ENCODE data around the gene SAMD14. TPM values are rescaled to one million over a fixed set of nuclear protein-coding genes. Genes with fewer than 3 reads are reported as not detected.

SAMD14 gene
- total and polyA plus RNA-seq, 7 donors = 0.55 to 2.7 (median 1.0) TPM

- no peaks in the 10 kb centered on the region for H3K27me3 ChIP-seq (ENCODE audit: insufficient read depth in 3 of 3, low read length in 2 of 3)
- H3K4me1 ChIP-seq = peaks cover 42% of the 10 kb centered on the region
- 70 to 84% (median 79%) methylated on average over 6 of the region's 6 CpGs for whole genome bisulfite sequencing, 3 donors
- no peaks in the 10 kb centered on the region for H3K9me3 ChIP-seq
- intact Hi-C loops (cut with DNase I) = no loop called here
- TF ChIP-seq, protein P1, sequence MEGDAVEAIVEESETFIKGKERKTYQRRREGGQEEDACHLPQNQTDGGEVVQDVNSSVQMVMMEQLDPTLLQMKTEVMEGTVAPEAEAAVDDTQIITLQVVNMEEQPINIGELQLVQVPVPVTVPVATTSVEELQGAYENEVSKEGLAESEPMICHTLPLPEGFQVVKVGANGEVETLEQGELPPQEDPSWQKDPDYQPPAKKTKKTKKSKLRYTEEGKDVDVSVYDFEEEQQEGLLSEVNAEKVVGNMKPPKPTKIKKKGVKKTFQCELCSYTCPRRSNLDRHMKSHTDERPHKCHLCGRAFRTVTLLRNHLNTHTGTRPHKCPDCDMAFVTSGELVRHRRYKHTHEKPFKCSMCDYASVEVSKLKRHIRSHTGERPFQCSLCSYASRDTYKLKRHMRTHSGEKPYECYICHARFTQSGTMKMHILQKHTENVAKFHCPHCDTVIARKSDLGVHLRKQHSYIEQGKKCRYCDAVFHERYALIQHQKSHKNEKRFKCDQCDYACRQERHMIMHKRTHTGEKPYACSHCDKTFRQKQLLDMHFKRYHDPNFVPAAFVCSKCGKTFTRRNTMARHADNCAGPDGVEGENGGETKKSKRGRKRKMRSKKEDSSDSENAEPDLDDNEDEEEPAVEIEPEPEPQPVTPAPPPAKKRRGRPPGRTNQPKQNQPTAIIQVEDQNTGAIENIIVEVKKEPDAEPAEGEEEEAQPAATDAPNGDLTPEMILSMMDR (IDR thresholded peaks at IDR 0.05) = no peak
- no peak overlapping the region for H3K4me3 ChIP-seq
- DNase-seq (no peak), ATAC-seq (no peak)
- no peak overlapping the region for H3K27ac ChIP-seq
- H3K36me3 ChIP-seq (ENCODE audit: insufficient read depth in 1 of 2, low read depth in 1 of 2) = peaks cover 7 to 58% of the 10 kb centered on the region in 2 donors
Observed at GRCh38 chr17:50144355-50144754, 14.4 kb upstream of the SAMD14 start.

- 87% methylated on average over 17 to 20 of the region's 20 CpGs for WGBS, 3 donors
- no peak for ATAC-seq
- peaks cover 36% of the 10 kb centered on the region for H3K4me1 ChIP-seq
- peak in 1 of 2 donors; percentile 56 for DNase-seq
- H3K4me3 ChIP-seq = no peak overlapping the region
- H3K27ac ChIP-seq = no peak overlapping the region
- intact Hi-C loops (cut with DNase I) = no loop called here
- H3K36me3 ChIP-seq (ENCODE audit: insufficient read depth in 1 of 2, low read depth in 1 of 2) = peaks cover 9 to 66% of the 10 kb centered on the region in 2 donors
- H3K9me3 ChIP-seq = no peaks in the 10 kb centered on the region
- TF ChIP-seq, protein P1 (IDR thresholded peaks at IDR 0.05) = no peak
- no peaks in the 10 kb centered on the region for H3K27me3 ChIP-seq (ENCODE audit: insufficient read depth in 3 of 3, low read length in 2 of 3)
Observed at GRCh38 chr17:50143461-50144176, 13.7 kb upstream of the SAMD14 start.

GRCh38 chr17:50141745-50142110 lies 11.8 kb upstream of the SAMD14 start:
- 51 to 65% (median 56%) methylated on average over 8 of the region's 8 CpGs for WGBS, 3 donors
- Histone ChIP-seq H3K27ac (no peak overlapping the region), H3K4me3 (no peak overlapping the region), H3K4me1 (peaks cover 18% of the 10 kb centered on the region), H3K36me3 (ENCODE audit: insufficient read depth in 1 of 2, low read depth in 1 of 2) (peaks cover 15 to 85% of the 10 kb centered on the region in 2 donors), H3K9me3 (no peaks in the 10 kb centered on the region), H3K27me3 (ENCODE audit: insufficient read depth in 3 of 3, low read length in 2 of 3) (no peaks in the 10 kb centered on the region)
- TF ChIP-seq, protein P1 (IDR thresholded peaks at IDR 0.05) = no peak
- ATAC-seq (no peak), DNase-seq (peak in 1 of 2 donors; percentile 19)
- intact Hi-C loops (cut with DNase I) = loop anchor here in 1 of 2 donors (2.0 kb wide), 1 partner anchor 19 kb away; no protein-coding TSS in a partner anchor

- Histone ChIP-seq H3K27ac (no peak overlapping the region), H3K9me3 (no peaks in the 10 kb centered on the region), H3K36me3 (ENCODE audit: insufficient read depth in 1 of 2, low read depth in 1 of 2) (peaks cover 15 to 90% of the 10 kb centered on the region in 2 donors), H3K27me3 (ENCODE audit: insufficient read depth in 3 of 3, low read length in 2 of 3) (no peaks in the 10 kb centered on the region), H3K4me1 (peaks cover 13% of the 10 kb centered on the region), H3K4me3 (no peak overlapping the region)
- WGBS, 3 donors = 80 to 82% (median 81%) methylated on average over 16 of the region's 16 CpGs
- TF ChIP-seq, protein P1 (IDR thresholded peaks at IDR 0.05) = no peak
- ATAC-seq (no peak), DNase-seq (peak in 1 of 2 donors; percentile 47)
- intact Hi-C loops (cut with DNase I) = loop anchor here in 1 of 2 donors (2.0 kb wide), 1 partner anchor 20 kb away; no protein-coding TSS in a partner anchor
Observed at GRCh38 chr17:50141026-50141744, 11.2 kb upstream of the SAMD14 start.

All from psoas muscle (tissue), 8 donors.